ENCODE data around the gene AEBP2.
"Not testable (repeated sequence)": the region's sequence is repeated elsewhere in the genome, so short reads cannot be mapped to it uniquely, and the experiment has no call there.

Gene AEBP2

DNA sequence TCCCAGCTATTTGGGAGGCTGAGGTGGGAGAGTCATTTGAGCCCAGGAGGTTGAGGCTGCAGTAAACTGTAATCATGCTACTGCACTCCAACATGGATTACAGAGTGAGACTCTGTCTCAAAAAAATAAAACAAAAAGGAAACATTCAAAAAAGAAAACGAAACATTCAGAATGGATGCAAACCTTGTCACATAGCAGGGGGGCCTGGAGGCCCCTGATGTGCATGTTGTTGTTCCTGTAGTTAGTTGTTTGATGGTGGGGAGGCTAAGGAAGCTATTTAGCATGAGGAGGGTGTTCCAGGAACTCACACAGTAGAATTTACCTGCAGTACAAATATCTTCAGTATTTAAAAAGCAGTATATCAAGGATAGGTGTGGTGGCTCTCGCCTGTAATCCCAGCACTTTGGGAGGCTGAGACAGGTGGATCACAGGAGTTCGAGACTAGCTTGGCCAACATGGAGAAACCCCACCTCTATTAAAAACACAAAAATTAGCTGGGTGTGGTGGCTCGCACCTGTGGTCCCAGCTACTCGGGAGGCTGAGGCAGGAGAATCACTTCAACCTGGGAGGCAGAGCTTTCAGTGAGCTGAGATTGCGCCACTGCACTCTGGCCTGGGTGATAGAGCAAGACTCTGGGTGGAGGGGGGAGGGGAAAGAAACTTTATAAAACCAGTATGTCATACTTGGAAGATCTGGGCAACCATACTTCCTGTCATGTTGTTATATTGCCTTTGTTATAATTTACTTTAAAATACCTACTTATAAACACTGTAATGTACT lies 17.6 kb upstream of the AEBP2 start:
- DNase-seq (ENCODE audit: low read depth in 2 of 2), result no peak

GRCh38 chr12:19423166-19423930 lies 15.9 kb upstream of the AEBP2 start:
- no peak for DNase-seq (ENCODE audit: low read depth in 2 of 2)

- DNase-seq (ENCODE audit: low read depth in 2 of 2), result no peak
Observed at GRCh38 chr12:19428246-19428645, 11.0 kb upstream of the AEBP2 start.

- not testable (repeated sequence) for DNase-seq (ENCODE audit: low read depth in 2 of 2)
Observed at GRCh38 chr12:19429491-19429890, 9.8 kb upstream of the AEBP2 start.

GRCh38 chr12:19430988-19431387 lies 8.3 kb upstream of the AEBP2 start:
- DNase-seq (ENCODE audit: low read depth in 2 of 2), result no peak

GRCh38 chr12:19431407-19432308 lies 7.6 kb upstream of the AEBP2 start:
- no peak for DNase-seq (ENCODE audit: low read depth in 2 of 2)

GRCh38 chr12:19432309-19433170 lies 6.8 kb upstream of the AEBP2 start:
- no peak for DNase-seq (ENCODE audit: low read depth in 2 of 2)

DNA sequence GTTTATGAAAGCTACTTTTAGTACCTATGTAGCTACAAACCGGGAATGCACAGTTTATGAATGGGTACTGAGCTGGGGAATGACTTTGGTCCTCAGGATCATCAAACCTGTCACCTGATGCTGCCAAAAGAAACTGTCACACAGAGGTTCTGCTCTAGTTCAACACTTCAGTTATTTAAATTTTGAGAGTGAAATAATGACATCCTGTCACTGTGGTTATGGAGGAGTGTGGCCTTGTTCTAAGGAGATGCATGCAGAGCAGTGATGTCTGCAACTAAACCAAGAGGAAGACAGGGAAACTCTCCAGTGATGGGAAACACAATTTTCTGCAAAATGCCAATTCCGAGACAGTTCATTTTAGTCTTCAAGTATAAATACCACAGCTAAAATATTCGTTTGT lies 4.8 kb upstream of the AEBP2 start:
- no peak for DNase-seq (ENCODE audit: low read depth in 2 of 2)

- no peak for DNase-seq (ENCODE audit: low read depth in 2 of 2)
Observed at GRCh38 chr12:19435831-19436497, 3.3 kb upstream of the AEBP2 start.

DNA sequence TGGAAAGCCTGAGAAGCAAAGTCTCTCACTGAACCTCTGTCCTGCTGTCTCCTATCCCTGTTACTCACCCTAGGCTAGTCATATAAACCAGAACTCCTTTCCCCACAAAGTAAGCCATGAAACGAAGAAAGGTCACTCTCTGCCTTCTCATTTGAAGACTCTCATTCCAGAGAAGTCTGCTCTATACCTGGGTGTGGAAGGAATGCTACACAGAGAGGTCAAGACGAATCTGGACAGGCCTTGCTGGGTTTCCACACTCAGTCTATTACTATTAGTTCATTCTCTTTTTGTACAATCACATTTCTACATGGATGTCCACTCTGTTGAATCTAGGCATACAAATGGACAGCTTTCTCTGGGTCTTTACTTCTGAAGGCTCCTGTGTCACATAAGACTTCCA lies 2.4 kb upstream of the AEBP2 start:
- no peak for DNase-seq (ENCODE audit: low read depth in 2 of 2)

DNA sequence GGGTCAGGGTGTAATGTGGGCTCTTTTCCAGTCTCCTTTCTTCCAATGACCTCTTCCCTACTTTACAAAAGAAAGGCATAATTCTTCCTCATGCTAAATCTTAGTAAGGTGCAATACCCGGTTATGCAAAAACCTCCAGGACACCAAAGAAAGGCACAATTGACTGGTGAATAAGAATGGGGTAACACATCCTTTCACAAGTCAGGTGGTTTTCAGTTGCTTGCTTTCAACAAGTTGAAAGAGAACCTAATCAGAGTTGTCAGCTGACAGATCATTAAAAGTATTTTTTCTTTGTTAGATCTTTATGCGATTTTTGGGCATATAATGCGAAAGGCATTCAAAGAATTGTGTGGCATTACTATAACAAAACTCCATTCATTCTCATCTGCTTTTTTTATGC lies 1.3 kb upstream of the AEBP2 start:
- no peak for DNase-seq (ENCODE audit: low read depth in 2 of 2)

GRCh38 chr12:19440019-19440858 lies 947 bp downstream of the AEBP2 start:
- peak; percentile 33 to 35 for DNase-seq (ENCODE audit: low read depth in 2 of 2)

DNA sequence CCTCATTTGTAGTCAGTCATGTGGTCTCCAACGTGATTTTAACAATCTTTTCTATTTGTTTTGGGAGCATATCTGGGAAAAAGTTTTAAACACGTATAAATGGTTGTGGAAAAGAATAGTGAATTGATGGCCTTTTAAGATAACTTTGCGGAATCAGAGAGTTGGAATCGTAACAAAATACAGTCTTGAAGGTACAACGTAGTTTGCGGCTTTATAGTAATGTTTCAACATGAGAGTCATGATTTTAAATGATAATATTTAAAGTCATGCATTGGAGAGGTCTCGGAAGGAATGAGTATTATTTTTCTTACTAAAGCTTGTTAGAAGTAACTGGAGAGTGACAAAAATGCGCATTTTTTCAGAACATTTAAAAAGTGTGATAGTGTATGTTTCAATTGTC lies 1.6 kb downstream of the AEBP2 start:
- no peak for DNase-seq (ENCODE audit: low read depth in 2 of 2)

DNA sequence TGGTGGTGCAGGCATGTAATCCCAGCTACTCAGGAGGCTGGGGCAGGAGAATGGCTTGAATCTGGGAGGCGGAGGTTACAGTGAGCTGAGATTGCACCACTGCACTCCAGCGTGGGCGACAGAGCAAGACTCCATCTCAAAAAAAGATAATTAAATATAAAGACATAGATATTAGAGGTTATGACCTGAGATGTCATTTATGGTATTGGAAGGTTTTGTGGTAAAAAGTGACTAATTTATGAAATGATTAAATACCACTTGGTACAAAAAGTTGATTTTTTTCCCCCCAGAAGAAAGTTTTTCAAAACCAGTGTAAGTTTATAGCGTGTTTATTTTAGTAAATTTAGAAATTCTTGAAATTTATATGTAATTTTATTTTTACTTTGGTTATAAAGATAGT lies 4.3 kb downstream of the AEBP2 start:
- no peak for DNase-seq (ENCODE audit: low read depth in 2 of 2)

- no peak for DNase-seq (ENCODE audit: low read depth in 2 of 2)
Observed at GRCh38 chr12:19444097-19444496, 4.8 kb downstream of the AEBP2 start.

DNA sequence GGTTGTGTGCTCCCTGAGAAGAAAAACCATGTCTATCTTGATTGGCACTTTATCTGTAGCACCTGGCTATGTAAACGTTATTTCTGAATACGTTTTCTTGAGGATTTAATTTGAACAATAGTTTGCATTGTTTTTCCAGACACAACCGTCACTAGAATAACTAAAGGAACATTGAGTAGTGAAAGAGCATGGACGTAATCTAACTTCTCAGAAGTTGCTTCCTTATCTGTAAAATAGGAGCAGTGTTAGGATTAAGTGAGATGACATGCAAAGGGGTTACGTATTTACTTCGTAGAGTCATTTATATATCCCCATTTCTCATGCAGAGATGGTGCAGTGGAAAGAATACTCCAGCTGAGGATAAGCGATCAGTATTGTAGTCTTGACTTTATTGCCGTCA lies 8.1 kb downstream of the AEBP2 start:
- no peak for DNase-seq (ENCODE audit: low read depth in 2 of 2)

DNA sequence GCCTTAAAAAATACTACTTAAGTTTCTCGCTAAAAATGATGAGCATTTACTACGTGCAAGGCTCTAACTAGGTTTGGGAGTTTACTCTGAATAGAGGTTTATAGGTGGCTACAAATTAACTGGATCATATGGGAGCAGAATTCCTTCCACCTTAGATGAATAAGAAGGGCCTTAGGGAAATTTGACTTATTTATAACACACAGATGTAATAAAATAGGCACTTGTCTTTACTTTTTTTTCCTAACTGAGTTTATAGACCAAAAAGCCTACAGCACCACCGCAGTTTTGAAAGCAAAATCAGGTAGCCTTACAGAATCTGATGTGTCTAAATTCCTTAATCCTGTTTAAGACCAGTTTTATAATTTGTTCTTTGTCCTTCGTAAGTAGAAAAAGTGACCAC lies 10.5 kb downstream of the AEBP2 start:
- DNase-seq (ENCODE audit: low read depth in 2 of 2), result no peak

DNA sequence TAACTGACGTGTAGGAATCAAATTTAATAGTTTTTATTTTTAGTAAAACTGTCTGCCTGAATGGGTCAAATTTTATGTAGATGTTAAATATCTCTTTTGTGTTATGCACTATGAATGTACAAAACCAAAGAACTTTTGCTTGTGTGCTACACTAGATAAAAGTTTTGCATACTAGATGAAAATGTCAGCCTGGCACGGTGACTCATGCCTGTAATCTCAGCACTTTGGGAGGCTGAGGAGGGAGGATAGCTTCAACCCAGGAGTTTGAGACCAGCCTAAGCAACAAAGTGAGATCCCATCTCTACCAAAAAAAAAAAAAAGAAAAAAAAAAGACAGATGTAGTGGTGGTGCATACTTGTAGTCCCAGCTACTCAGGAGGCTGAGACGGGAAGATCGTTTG lies 11.1 kb downstream of the AEBP2 start:
- no peak for DNase-seq (ENCODE audit: low read depth in 2 of 2)

- no peak for DNase-seq (ENCODE audit: low read depth in 2 of 2)
Observed at GRCh38 chr12:19451196-19451595, 11.9 kb downstream of the AEBP2 start.

DNA sequence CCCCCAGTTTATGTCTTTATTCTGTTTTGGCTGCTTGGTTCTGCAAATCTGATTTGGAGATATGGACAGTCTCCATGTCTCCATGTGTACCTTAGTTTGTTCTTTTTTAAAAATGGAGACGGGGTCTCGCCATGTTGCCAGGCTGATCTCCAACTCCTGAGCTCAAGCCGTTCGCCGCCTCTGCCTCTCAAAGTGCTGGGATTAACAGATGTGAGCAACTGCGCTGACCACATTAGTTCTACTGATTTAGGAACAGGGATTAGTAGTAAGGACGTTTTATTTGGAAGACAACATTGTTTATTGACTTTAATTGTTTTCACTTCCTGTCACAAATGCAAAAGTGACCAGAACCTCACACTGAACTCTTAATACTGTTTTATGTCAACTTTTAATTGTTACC lies 14.7 kb downstream of the AEBP2 start:
- DNase-seq (ENCODE audit: low read depth in 2 of 2), result no peak

Measured in activated CD8-positive, alpha-beta memory T cell treated with anti-CD3 and anti-CD28 coated beads for 4 hours (primary cell).